ENCODE measurements around the gene GFRAL.
A peak's percentile ranks its signal among the peaks of the same experiment; 100 is the strongest.

The GFRAL gene

GRCh38 chr6:55437141-55437540 lies 109.9 kb downstream of the GFRAL start:
- no peak for FAIRE-seq

- FAIRE-seq, result no peak
These were observed 110.9 kb downstream of the GFRAL start for GRCh38 chr6:55438203-55438602.

GRCh38 chr6:55443238-55444134 lies 116.2 kb downstream of the GFRAL start:
- FAIRE-seq, result no peak

- FAIRE-seq, result peak; percentile 95
These were observed 118.5 kb downstream of the GFRAL start for GRCh38 chr6:55445648-55446204.

- FAIRE-seq, result peak; percentile 39
These were observed 120.6 kb downstream of the GFRAL start for GRCh38 chr6:55447891-55448290.

GRCh38 chr6:55448451-55448850 lies 121.2 kb downstream of the GFRAL start:
- no peak for FAIRE-seq

GRCh38 chr6:55449225-55449624 lies 122.0 kb downstream of the GFRAL start:
- FAIRE-seq, result no peak

- no peak for FAIRE-seq
These were observed 122.7 kb downstream of the GFRAL start for GRCh38 chr6:55450005-55450404.
